Left lobe of liver (tissue), 2 donors: Measurements from ENCODE around the gene AQR. TPM values are rescaled to one million over a fixed set of nuclear protein-coding genes. Genes with fewer than 3 reads are reported as not detected.
"Not testable (repeated sequence)": the region's sequence is repeated elsewhere in the genome, so short reads cannot be mapped to it uniquely, and the experiment has no call there.

Source experiments
- ATAC-seq: fragments of 200-7000 bp; cut with Tn5 transposase; one replicate; pipeline ENCODE4 v1.9.1; 2020; ENCODE audit warnings: mild to moderate bottlenecking, moderate library complexity
- DNase-seq: peaks from one replicate; pipeline ENCODE4 v3.0.0-alpha.2; 2020; ENCODE audit warnings: low spot score
- total RNA-seq: library from RNA; stranded (reverse); gene quantifications from one replicate; pipeline ENCODE4 v1.2.1, GENCODE V29; 2021
- donor health status: DM: no; HTN: no; CAD: no; lungs with moderate emphysema.
- donor health status: DM: no; HTN: yes; CAD: no.

AQR gene
- total RNA-seq, 1 donor from 2014 or later = 9.4 TPM

GRCh38 chr15:34964277-34964676 is 5.3 kb downstream of the AQR start:
- ATAC-seq (no peak), DNase-seq (no peak)

- ATAC-seq = no peak
- no peak for DNase-seq
Observed at GRCh38 chr15:34953851-34954250, 15.7 kb downstream of the AQR start.

GRCh38 chr15:34952481-34952880 is 17.1 kb downstream of the AQR start:
- DNase-seq (no peak), ATAC-seq (no peak)

- ATAC-seq = no peak
- DNase-seq = no peak
Observed at GRCh38 chr15:34951993-34952392, 17.5 kb downstream of the AQR start.

GRCh38 chr15:34944936-34945335 is 24.6 kb downstream of the AQR start:
- no peak for ATAC-seq
- no peak for DNase-seq

- no peak for ATAC-seq
Observed at GRCh38 chr15:34943711-34944110, 25.8 kb downstream of the AQR start.

GRCh38 chr15:34943264-34943663 is 26.3 kb downstream of the AQR start:
- not testable (repeated sequence) for ATAC-seq, DNase-seq

More at GRCh38 chr15:34943711-34944110, 25.8 kb downstream of the AQR start:
- no peak for DNase-seq

- DNase-seq (no peak), ATAC-seq (no peak)
Observed at GRCh38 chr15:34942363-34942762, 27.2 kb downstream of the AQR start.

- no peak for DNase-seq
- no peak for ATAC-seq
Observed at GRCh38 chr15:34941831-34942230, 27.7 kb downstream of the AQR start.

GRCh38 chr15:34941185-34941698 is 28.3 kb downstream of the AQR start:
- ATAC-seq = no peak
- DNase-seq = no peak

- ATAC-seq (no peak), DNase-seq (no peak)
Observed at GRCh38 chr15:34933432-34933975, 36.0 kb downstream of the AQR start.

- DNase-seq, ATAC-seq: not testable (repeated sequence)
Observed at GRCh38 chr15:34928349-34928748, 41.2 kb downstream of the AQR start.

- DNase-seq = no peak
- no peak for ATAC-seq
Observed at GRCh38 chr15:34927726-34928125, 41.8 kb downstream of the AQR start.

- DNase-seq (no peak), ATAC-seq (no peak)
Observed at GRCh38 chr15:34914317-34914716, 55.2 kb downstream of the AQR start.

- DNase-seq (no peak), ATAC-seq (no peak)
Observed at GRCh38 chr15:34905047-34905446, 64.5 kb downstream of the AQR start.

GRCh38 chr15:34904527-34904926 is 65.0 kb downstream of the AQR start:
- DNase-seq = no peak
- no peak for ATAC-seq

GRCh38 chr15:34900748-34901147 is 68.8 kb downstream of the AQR start:
- ATAC-seq = no peak
- no peak for DNase-seq

GRCh38 chr15:34896183-34896582 is 73.4 kb downstream of the AQR start:
- ATAC-seq (no peak), DNase-seq (no peak)

GRCh38 chr15:34893967-34894366 is 75.6 kb downstream of the AQR start:
- ATAC-seq = no peak
- DNase-seq = no peak

- DNase-seq = no peak
Observed at GRCh38 chr15:34892963-34893591, 76.5 kb downstream of the AQR start.

GRCh38 chr15:34890424-34890823 is 79.1 kb downstream of the AQR start:
- DNase-seq (no peak), ATAC-seq (no peak)

More at GRCh38 chr15:34892963-34893591, 76.5 kb downstream of the AQR start:
- no peak for ATAC-seq

- DNase-seq (no peak), ATAC-seq (no peak)
Observed at GRCh38 chr15:34889476-34889875, 80.1 kb downstream of the AQR start.

GRCh38 chr15:34886134-34886533 is 83.4 kb downstream of the AQR start:
- no peak for DNase-seq
- ATAC-seq = no peak
